HL-60 (cell line): ENCODE data around the gene PPP3CA.

Source experiments
- DNase-seq, 2 experiments: peaks; one replicate each; pipeline ENCODE4 v3.0.0-alpha.2; 2010 to 2020; ENCODE audit warnings: low read depth in 1 of 2, low spot score in 1 of 2
- H3K27ac ChIP-seq: fragments of 250-450 bp; sonication (Bioruptor Pico); replicated peaks from 2 replicates; pipeline ENCODE4 v1.5.1; 2020; ENCODE audit warnings: mild to moderate bottlenecking, moderate library complexity
- H3K27me3 ChIP-seq: fragments of 250-450 bp; sonication (Bioruptor Pico); 2 replicates; pipeline ENCODE4 v1.5.1; 2021; ENCODE audit warnings: mild to moderate bottlenecking, moderate library complexity; ENCODE audit not compliant: insufficient read depth, poor library complexity, severe bottlenecking
- H3K4me3 ChIP-seq: replicated peaks from 2 replicates; pipeline ENCODE4 v1.5.1; 2011; ENCODE audit warnings: mild to moderate bottlenecking, control low read depth, low read length; ENCODE audit not compliant: insufficient read depth
- GABPA ChIP-seq: IDR thresholded peaks from 2 replicates; pipeline ENCODE4 v1.6.1; 2012; ENCODE audit warnings: low read depth
- POLR2AphosphoS5 ChIP-seq: IDR thresholded peaks from 2 replicates; pipeline ENCODE4 v1.6.1; 2012; ENCODE audit warnings: low read depth
- REST ChIP-seq: IDR thresholded peaks from 2 replicates; pipeline ENCODE4 v1.6.1; 2012; ENCODE audit warnings: low read depth; ENCODE audit not compliant: insufficient replicate concordance
- SPI1 ChIP-seq: IDR thresholded peaks from 2 replicates; pipeline ENCODE4 v1.6.1; 2012; ENCODE audit warnings: low read depth, mild to moderate bottlenecking, borderline replicate concordance
- TF ChIP-seq, protein P1 (sequence below): IDR thresholded peaks from one replicate; pipeline ENCODE4 v1.5.1; 2011; ENCODE audit warnings: low read length, control low read depth, inconsistent platforms; ENCODE audit not compliant: insufficient read depth

PPP3CA gene

GRCh38 chr4:101025755-101026154 lies 321.6 kb downstream of the PPP3CA start:
- Histone ChIP-seq H3K4me3 (no peak overlapping the region), H3K27ac (no peak overlapping the region)

DNA sequence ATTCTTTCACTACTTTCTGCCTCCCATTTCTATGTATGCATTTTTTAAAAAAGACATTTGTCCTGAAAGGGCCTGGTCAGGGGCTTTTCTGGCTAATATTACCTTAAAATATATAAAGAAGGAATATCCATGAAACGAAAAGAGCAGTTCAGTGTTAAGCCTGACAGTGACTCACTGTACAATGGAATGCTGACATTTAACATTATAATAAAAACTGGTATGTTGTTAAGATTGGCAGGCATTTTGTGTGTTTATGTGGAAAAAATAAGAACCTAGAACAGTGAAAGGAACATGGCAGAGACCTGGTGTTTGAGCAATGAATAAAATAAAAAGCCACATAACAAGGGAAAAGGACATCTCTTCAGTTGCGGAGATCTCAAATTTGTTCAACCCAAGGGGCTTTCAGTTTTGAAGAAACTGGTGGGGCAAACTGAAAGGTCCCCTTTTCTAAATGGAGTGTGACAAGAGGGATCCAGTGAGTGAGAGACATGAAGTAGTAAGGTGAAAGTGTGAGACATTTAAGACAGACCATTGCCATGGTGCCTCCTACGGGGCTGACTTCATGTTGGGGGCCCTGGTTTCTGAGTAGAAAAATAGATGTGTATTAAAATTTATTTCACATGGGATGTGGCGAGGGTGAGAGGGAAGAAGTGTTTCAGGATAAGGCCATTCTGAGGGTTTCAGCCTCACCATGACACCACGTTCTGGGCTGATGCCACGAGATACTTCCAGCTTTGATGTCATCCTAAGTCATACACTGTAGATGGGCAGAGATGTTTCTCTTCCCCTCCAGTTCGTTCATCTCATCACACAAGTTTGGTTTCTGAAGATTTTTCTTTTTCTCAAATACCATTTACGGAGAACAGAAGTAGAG lies 324.9 kb downstream of the PPP3CA start:
- no peak for DNase-seq
- H3K27me3 ChIP-seq: no peaks in the 10 kb centered on the region

More at GRCh38 chr4:101025755-101026154, 321.6 kb downstream of the PPP3CA start:
- no peaks in the 10 kb centered on the region for H3K27me3 ChIP-seq
- TF ChIP-seq POLR2AphosphoS5: no peak
- TF ChIP-seq REST: no peak
- no peak for TF ChIP-seq SPI1
- TF ChIP-seq, protein P1, sequence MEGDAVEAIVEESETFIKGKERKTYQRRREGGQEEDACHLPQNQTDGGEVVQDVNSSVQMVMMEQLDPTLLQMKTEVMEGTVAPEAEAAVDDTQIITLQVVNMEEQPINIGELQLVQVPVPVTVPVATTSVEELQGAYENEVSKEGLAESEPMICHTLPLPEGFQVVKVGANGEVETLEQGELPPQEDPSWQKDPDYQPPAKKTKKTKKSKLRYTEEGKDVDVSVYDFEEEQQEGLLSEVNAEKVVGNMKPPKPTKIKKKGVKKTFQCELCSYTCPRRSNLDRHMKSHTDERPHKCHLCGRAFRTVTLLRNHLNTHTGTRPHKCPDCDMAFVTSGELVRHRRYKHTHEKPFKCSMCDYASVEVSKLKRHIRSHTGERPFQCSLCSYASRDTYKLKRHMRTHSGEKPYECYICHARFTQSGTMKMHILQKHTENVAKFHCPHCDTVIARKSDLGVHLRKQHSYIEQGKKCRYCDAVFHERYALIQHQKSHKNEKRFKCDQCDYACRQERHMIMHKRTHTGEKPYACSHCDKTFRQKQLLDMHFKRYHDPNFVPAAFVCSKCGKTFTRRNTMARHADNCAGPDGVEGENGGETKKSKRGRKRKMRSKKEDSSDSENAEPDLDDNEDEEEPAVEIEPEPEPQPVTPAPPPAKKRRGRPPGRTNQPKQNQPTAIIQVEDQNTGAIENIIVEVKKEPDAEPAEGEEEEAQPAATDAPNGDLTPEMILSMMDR: no peak
- no peak for TF ChIP-seq GABPA
- DNase-seq: no peak

GRCh38 chr4:101020956-101021355 lies 326.4 kb downstream of the PPP3CA start:
- no peaks in the 10 kb centered on the region for H3K27me3 ChIP-seq
- no peak for DNase-seq

More for the DNA sequence above, 324.9 kb downstream of the PPP3CA start:
- Histone ChIP-seq H3K4me3 (no peak overlapping the region), H3K27ac (no peak overlapping the region)
- TF ChIP-seq REST: no peak
- TF ChIP-seq, protein P1: no peak
- TF ChIP-seq GABPA: no peak
- TF ChIP-seq SPI1: no peak
- TF ChIP-seq POLR2AphosphoS5: no peak

More at GRCh38 chr4:101020956-101021355, 326.4 kb downstream of the PPP3CA start:
- TF ChIP-seq GABPA (no peak), REST (no peak), POLR2AphosphoS5 (no peak), SPI1 (no peak)
- TF ChIP-seq, protein P1: no peak
- no peak overlapping the region for H3K4me3 ChIP-seq
- no peak overlapping the region for H3K27ac ChIP-seq
